Non-pigmented ciliary epithelial cell (primary cell): ENCODE data around the gene RETNLB.

Source experiments
- DNase-seq: peaks from one replicate; pipeline ENCODE4 v3.0.0-alpha.2; 2010; ENCODE audit warnings: low read depth

RETNLB gene

GRCh38 chr3:108757404-108757982 is at the start of gene RETNLB:
Gene RETNLB, minus strand, starts transcription at chr3:108757410. Its CDS starts 225 bp downstream, at chr3:108757185.
- DNase-seq: no peak

GRCh38 chr3:108806316-108806715 is 49.1 kb upstream of the RETNLB start:
- no peak for DNase-seq

GRCh38 chr3:108804966-108805365 is 47.8 kb upstream of the RETNLB start:
- DNase-seq: no peak

DNA sequence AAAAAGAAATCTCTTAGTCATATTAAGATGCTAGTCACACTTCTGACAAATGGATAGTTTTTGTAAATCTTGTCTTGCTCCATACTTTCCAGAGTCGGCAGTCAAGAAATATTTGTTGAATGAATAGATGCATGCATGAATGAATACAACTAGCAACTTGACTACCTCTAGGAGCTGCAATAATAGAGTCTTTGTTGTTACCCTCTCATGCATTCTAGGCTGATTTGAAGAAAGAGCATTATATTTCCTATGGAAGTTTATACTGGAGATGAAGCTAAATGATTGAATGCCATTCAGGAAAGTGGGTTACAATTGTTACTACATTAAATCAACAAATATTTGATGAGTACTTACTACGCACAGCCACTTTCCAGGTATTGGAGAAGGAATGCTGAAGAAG is 47.2 kb upstream of the RETNLB start:
- peak; percentile 17 for DNase-seq

- DNase-seq: no peak
Observed at GRCh38 chr3:108791473-108791872, 34.3 kb upstream of the RETNLB start.

DNA sequence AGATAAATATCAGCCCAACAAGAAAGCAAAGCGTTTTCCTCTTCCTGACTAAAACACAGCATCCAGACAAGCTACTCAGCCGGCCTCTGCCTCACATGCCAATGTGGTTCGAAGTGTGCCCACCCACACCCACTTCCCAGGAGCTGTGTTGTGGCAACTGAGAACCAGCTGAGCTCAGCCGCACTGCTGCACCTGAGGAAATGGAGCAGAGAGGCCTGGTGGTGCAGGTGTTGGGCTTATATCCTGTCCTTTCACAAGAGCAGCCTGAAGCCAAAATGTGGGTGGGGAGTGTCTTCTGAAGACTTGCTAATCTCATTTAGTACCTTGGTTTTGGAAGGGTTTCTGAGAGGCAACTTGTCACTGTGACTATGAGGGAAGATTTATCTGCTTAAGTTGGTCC is 23.0 kb upstream of the RETNLB start:
- no peak for DNase-seq

DNA sequence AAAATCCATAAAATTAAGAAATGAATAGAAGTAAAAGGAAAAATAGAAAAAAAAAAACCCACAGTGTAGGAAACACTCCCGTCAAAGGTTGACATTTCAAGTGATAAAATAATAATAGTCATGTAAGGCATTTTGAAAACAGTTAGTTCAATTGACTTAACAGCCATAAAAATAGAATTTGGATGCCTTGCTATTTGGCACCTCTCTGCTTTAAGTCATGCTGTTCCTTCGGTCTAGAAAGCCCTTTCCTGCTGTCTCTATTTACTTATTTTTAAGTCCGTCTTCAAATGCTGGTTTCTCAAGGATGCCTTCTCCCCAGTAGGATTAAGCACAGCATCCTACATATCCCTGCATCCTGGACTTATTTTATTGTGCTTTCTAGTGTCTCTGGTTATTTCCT is 22.3 kb upstream of the RETNLB start:
- no peak for DNase-seq

DNA sequence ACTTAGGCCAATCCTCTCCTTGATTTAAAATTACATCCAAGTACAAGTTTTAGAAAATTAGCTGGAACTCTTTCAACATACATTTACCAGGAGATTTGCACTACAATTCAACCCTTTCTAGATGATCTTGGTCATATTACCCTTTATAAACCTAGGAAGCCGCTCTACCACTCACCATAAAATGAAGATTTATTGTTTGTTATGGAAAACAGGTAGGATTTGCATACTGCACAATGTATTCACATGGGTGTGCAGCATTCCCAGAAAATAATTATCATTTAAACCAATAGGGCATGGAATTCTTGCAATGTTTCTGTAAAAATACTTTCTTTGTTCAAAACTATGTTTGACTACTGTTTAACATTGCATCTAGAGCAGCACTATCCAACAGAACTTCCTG is 18.4 kb upstream of the RETNLB start:
- no peak for DNase-seq

DNA sequence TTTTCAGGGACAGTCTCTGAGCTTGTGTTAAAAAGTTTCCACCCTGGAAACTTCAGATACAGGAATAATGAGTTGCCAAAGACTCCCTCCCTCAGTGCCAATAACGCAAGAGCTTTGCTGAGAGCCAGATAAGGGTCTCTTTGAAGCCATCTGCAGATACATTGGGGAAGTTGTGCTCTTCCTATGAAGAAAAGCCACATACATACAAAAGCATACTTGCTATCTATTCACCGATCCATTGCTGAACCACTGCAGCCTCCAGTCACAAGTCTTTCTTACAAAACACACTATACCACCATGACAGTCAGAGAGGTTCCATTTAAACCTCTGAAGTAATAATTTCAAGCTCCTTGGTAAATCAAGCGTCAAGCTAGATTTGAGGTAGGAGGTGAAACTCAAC is 10.0 kb upstream of the RETNLB start:
- no peak for DNase-seq

GRCh38 chr3:108755686-108756085 is 1.5 kb downstream of the RETNLB start:
- DNase-seq: no peak

DNA sequence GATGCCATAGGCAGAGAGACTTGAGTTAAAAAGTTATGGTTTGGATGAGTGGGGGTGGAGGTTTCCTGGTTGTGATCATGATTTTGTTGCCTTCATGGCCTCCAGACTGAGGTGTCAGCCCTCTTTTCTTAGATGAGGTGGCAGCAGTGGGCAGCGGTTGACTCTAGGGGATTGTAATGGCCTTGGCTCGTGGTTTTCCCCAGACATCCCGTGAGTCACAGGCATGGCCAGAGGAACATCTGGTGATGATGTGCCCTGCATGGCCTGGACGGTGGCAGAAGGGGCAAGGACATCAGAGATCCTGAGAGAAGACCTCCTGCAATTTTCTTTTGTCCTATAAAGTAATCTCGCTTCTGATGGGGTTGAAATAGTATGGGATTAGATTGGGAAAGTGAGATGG is 12.4 kb downstream of the RETNLB start:
- DNase-seq: no peak

DNA sequence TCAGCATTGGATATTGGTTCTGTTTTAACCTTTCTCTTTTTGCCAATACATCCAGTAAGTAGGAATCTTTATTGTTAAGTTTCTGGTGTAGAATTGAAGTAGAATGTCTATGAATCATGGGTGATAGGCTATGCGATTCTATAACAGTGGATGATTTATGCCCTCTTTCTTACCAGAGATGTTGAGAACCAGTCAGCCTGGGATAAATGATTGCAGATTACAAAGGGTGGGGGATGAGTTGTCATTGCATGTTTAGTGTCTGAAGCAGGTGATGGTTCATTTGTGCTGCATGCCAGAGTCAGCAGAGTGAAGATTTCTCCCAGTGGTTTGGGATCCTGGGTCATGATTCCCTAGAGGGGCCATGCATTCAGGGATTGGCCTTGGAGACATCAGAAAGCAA is 14.3 kb downstream of the RETNLB start:
- DNase-seq: no peak

DNA sequence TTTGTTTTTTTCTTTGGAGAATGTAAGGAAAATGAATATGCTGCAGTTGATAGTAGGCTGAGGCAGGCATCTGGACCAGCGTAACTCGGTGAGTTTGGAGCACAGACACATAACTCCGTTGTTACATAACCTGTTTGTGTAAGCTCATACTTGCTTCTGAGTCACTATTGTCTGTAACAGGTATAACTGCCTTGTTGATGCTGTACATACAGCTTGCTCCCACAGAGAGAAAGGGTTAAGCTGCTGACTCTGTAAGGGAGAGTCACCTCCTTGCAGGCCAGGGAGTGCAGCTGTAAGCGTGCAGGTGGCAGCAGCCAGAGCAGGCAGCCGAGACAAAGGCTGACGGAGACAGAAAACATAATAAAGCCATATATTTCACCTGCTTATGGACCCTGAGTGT is 20.4 kb downstream of the RETNLB start:
- DNase-seq: no peak

DNA sequence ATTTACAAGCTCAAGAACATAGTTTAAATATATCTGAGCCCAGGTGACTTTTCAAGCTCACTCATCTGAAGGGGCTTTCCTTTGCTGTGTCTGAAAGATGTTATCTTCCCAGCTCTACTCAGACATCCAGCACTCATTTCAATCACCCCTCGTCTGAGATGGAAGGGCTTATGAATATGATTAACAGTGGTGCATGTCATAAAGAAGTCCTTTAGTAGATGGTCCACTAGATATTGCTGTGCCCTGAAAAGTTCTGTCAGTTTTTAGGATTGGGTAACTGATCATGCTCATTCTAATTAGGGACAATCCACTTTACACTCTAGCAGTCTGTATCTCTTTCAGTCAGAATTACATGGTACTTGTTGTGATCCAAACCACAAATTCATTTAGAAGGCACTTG is 28.3 kb downstream of the RETNLB start:
- DNase-seq: no peak

GRCh38 chr3:108728105-108728504 is 29.1 kb downstream of the RETNLB start:
- no peak for DNase-seq

GRCh38 chr3:108724101-108724500 is 33.1 kb downstream of the RETNLB start:
- DNase-seq: no peak

DNA sequence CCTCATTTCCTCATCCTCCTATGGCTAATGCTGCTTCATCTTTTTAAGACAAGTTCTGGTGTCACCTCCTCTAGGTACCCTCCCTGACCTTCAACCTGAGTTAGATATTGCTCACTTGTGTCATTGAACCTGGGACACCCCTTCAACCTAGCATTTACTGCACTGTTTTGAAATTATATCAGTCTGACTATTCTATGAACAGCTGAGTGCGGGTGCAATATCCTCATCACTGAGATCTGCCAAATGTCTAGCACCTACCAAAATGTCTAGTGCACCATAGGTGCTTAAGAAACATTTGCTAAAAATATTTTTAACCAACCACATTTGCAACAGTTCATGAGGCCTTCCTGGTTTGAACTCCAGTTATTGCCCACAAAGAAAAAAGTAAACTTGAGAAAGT is 34.5 kb downstream of the RETNLB start:
- no peak for DNase-seq

DNA sequence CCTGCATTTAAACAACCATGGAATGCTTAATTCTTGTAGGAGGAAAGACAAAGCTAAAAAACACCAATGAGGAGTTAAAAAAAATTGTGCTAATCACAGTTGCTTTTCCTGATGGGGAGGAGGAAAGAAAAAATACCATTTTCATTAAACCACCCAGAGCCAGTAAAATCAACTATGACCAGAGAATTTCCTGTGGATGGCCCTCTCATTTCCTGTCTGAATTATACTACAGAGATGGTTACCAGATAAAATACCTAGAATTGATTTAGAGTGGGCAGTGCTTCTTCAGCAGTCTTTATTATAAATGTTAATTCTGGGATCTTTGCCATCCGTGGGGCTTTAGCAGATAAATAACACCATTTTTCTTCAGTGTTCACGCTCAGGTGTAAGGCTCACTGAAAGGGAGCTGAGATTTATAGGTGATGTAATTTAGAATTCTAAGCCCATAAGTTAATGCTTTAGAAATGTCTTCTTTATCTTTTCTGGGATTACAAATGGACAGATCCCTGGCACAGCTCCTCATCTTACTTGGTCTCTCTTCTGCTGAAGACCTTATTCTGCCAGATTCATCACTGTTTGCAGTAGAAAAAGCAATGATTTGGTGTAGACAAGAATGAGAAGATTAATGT is 37.9 kb downstream of the RETNLB start:
- DNase-seq: no peak

GRCh38 chr3:108718454-108718853 is 38.8 kb downstream of the RETNLB start:
- DNase-seq: no peak

GRCh38 chr3:108713816-108714215 is 43.4 kb downstream of the RETNLB start:
- DNase-seq: no peak

DNA sequence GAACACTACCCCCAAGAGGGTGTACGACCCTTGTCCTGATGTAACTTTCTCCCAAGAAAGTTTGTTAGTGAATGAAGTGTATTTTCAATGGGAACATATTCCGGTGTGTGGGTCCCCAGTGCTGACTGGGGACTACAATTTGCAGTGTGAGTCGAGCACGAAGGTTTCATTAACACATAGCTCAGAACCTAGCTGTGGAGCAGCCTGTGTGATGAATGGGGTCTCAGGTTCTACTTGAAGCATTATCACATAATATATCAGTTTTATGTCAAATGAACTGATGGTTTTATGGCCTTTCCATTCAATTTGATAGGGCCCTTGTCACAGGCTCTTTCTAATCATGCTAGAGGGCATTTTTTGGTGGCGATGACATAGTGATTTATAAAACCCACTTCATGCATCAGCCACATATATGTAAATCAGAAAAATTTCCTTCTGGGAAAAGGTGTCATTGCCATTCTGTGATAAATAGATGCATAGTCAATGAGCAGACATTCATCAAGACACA is 44.1 kb downstream of the RETNLB start:
- no peak for DNase-seq
